NCI-H2029 treated with DMSO at 0.1 percent for 48 hours (cell line): ENCODE measurements around the gene DEFB132.

Source experiments
- DNase-seq: peaks from one replicate; lab custom pipeline; 2025; lab: John Stamatoyannopoulos, UW

Gene DEFB132

DNA sequence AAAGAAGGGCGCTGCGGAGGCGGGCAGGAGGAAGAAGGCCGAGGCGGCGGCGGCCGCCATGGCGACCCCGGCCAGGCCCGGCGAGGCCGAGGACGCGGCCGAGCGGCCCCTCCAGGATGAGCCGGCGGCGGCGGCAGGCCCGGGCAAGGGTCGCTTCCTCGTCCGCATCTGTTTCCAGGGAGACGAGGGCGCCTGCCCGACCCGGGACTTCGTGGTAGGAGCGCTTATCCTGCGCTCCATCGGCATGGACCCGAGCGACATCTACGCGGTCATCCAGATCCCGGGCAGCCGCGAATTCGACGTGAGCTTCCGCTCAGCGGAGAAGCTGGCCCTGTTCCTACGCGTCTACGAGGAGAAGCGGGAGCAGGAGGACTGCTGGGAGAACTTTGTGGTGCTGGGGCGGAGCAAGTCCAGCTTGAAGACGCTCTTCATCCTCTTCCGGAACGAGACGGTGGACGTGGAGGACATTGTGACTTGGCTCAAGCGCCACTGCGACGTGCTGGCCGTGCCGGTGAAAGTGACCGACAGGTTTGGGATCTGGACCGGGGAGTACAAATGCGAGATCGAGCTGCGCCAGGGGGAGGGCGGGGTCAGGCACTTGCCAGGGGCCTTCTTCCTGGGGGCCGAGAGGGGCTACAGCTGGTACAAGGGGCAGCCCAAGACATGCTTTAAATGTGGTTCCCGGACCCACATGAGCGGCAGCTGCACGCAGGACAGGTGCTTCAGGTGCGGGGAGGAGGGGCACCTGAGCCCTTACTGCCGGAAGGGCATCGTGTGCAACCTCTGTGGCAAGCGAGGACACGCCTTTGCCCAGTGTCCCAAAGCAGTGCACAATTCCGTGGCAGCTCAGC is 40.6 kb downstream of the DEFB132 start:
- DNase-seq = peak; percentile 39

DNA sequence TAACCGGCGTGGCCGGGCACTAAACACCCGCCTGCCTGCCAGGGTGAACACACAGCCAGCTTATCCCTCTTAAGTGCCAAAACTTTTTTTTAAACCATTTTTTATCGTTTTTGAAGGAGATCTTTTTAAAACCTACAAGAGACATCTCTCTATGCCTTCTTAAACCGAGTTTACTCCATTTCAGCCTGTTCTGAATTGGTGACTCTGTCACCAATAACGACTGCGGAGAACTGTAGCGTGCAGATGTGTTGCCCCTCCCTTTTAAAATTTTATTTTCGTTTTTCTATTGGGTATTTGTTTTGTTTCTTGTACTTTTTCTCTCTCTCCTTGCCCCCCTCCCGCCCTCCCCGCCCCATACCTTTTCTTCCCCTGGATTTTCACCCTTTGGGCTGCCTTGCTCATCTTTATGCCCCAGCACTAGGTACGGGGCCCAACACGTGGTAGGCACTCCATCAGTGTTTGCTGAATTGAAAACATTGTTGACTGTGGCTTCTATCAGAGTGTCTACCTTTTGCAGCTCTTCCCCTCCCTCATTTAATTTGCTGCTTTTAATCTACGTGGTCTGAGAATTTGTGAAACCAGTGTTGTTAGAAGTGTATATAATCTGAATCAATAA is 41.4 kb downstream of the DEFB132 start:
- DNase-seq = no peak

DNA sequence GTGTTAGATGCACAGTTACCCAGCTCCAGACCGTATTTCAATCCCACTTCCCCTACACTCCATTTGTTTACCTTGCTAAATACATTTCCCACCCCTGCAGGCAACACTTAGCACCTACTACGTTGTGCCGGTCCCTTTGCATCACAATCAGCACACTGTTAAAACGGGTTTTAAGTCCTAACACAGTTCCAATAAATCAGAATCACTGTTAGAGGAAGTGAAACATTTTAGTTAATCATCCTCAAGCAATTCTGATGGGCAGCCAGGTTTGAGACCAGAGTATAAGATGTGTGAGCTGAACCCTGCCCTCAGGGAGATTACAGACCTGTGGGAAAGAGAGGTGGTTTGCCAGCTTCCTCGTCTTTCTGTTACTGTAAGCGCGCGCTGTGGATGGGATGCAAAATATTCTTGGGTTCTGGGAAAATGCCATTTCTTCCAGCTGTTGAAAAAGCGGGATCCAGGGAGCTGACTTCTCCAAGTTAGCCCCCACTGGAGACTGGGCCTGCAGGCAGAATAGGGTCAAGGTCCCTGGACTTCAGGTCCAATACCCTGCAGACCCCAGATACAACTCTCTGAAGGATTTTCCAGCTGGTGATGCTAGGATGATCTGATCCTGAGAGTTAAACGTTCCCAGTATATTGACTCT is 42.9 kb downstream of the DEFB132 start:
- no peak for DNase-seq

DNA sequence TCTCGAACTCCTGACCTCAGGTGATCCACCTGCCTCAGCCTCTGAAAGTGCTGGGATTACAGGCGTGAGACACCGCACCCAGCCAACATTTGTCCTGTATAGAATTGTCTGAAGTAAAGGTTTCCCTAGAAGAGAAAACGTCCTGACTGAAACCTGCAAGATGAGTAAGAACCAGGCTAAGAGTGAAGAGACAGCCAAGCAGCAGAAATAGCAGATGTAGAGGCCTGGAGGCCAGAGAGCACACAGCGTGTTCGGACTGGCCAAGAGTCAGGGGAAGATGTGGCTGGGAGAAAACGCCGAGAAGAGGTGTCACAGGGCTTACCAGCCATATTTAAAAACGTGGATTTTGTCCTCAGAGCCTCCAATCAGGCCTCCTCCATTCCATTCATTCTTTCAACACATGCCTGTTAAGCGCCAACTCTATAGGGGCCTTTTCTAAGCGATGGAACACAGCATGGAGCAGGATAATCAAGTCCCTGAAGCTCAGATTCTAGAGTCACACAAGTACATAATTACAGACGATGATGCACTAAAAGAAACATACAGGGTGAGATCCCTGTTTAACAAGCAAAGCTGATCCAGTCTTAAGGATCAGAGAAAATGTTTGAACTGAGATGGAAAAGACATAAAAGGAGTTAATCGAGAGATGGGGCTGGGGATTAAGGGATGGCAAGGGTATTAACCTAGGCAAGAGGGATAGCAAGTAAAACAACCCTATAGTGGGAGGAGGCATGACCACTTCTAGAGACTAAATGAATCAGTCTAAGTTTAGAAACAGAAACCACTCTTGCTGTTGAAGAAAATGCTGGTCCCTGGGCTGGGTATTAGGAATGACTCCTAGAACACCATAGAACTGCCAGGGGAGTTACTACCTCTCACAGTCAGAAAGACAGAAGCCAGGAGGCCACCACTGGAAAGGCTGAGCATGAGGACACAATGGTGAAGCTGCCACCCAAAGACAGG is 44.6 kb downstream of the DEFB132 start:
- no peak for DNase-seq

DNA sequence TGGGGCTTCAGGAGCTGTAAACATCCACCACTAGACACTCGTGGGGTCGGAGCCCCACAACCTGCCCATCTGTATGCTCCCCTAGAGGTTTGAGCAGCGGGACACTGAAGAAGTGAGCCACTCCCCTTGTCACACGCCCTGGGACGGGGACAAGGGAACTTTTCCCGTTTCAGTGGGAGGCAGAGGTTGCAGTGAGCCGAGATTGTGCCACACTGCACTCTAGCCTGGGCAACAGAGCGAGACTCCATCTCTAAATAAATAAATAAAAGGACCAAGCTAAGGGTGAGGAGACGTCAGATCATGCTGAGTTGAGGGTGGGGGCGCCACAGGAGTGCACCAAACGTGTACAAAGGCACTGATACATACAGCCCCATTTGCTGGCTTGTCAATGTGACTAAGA is 48.2 kb downstream of the DEFB132 start:
- DNase-seq = no peak

DNA sequence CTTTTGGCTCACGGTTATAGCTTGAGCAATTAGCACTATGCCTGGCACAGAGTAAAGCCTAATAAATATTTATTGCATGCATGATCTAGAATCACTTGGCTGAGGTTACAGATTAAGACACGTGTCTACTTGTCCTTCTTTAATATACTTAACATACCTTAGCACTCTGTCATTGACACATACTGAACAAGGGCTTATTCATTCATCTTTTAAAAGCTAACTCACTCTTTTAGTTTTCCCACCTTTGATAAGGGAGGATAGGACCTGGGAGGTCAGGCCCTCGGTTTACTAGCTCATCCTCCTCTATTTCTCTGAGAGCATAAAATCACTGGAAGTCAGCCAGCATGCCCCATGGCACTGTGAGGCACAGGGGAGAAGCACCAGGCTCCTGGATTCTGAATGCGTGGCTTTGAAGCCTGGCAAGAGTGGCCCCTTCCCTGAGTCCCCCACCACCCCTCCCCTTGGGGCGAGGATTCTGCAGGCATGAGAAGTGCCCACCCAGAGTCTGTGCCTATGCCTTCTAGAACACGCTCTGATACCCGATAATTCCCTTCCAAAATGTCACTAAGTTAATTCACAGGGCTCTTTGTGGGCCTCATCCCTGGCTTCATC is 51.0 kb downstream of the DEFB132 start:
- no peak for DNase-seq

DNA sequence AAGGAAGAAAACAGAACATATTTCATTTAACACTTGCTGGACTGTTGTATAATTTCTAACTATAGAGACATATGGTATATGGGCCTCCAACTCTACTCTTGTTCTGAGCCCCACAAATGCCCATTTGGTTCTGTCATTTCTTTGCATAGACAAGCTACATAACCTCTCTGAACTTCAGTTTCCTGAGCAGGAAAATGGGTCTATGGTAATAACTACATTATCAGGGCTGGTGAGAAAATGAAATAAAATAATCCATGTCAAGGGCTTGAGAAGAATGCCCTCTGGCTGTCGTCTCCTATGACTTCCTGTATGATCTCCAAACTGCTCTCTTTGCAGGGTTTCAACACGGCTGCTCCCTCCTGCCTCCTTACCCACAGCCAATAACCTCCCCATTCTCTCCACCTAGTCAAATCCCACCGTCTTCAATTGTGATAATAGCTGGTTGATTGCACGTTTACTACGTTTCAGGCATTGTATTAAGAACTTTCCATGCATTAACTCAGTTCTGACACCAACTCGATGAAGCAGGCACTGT is 51.8 kb downstream of the DEFB132 start:
- DNase-seq = no peak

DNA sequence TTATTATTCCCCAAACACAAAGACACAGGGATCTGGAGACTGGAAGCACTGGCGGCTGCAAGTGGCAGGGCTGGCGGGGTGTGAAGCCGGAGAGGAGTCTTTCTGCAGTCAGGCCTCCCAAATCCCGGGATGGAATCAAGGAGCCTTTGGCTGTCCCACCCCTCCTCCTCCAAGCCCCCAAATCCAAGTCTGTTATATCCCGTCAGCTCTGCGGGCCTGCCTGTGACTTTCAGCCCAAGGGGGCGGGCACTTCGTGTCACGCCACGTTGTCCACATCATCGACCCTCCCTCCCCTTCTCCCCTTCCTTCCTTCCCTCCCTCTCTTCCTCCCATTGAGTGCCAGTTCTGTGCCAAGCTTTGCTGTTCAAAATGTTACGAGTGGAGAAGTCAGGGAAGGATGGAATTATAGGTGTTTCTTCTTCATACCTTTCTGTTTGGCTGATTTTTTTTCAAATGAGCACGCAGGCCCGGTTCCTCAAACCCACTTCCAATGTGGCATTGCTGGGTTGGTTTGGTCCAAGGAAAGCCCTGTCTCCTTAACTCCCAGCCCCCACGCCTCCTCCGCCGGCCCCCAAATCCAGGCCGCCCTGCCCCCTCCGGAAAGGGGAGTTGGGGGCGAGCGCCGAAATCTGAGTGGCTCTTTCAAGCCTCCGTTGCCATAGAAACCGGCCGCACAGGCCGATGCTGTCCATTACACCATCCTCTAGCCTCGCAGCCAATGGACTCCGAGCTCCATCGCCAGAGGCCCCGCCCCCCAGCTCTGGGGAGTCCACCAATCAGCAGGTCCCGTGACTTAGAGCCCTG is 52.5 kb downstream of the DEFB132 start:
- DNase-seq = peak; percentile 90

DNA sequence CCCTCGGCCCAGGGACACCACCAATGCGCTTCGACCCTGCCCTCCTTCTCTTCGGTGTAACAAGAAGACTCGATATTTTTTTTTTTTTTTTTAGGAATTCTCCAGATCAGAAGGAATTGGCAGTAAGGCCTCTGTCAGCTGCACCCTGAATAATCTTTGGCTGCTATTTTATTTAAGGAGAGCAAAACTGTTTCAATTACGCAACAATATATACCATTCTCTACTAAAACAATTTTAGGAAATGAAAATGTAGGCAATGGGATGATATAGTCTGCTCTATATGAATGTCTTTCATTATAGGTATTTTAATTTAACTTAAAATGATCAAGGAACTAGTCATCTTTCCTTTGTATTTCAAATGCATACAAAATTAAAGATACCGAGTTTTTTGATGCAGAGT is 53.1 kb downstream of the DEFB132 start:
- no peak for DNase-seq
